ENCODE results near the gene FBXO2. TPM values are rescaled to one million over a fixed set of nuclear protein-coding genes. Genes with fewer than 3 reads are reported as not detected.
A peak's percentile ranks its signal among the peaks of the same experiment; 100 is the strongest.

Gene FBXO2
- total and polyA plus RNA-seq, 9 of the 15 experiments (the other 6 are each of a cell fraction or from before 2014, with no cell fraction given) = 0.04 to 1.9 (median 0.27) TPM

DNA sequence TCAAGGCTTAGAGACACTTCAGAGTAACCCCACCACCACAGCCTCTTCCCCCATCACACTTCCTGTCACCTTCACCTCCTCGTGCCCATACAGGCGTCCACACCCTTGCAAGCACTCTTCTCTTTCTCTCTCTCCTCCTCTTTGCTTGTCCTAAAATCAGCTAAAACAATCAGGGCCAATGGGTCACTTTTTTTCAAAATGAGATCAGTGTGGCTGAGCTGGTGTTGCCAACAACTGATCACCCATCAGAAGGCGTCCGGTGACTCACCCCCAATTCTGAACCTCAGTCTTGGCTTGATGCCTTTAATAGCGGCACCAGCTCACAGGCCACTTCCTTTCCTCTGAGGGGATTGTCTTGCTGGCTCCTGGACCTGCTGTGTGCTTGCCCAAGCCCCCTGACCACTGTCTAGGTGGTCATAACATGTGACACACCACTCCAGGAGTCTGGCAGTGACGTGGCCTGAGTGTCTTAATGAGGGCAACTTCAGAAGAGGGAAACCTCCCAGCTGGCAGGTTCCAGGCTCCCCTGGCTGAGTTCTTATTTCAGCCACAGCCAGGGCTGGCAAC is 38.9 kb upstream of the FBXO2 start (continued):
- TF ChIP-seq, protein P1, sequence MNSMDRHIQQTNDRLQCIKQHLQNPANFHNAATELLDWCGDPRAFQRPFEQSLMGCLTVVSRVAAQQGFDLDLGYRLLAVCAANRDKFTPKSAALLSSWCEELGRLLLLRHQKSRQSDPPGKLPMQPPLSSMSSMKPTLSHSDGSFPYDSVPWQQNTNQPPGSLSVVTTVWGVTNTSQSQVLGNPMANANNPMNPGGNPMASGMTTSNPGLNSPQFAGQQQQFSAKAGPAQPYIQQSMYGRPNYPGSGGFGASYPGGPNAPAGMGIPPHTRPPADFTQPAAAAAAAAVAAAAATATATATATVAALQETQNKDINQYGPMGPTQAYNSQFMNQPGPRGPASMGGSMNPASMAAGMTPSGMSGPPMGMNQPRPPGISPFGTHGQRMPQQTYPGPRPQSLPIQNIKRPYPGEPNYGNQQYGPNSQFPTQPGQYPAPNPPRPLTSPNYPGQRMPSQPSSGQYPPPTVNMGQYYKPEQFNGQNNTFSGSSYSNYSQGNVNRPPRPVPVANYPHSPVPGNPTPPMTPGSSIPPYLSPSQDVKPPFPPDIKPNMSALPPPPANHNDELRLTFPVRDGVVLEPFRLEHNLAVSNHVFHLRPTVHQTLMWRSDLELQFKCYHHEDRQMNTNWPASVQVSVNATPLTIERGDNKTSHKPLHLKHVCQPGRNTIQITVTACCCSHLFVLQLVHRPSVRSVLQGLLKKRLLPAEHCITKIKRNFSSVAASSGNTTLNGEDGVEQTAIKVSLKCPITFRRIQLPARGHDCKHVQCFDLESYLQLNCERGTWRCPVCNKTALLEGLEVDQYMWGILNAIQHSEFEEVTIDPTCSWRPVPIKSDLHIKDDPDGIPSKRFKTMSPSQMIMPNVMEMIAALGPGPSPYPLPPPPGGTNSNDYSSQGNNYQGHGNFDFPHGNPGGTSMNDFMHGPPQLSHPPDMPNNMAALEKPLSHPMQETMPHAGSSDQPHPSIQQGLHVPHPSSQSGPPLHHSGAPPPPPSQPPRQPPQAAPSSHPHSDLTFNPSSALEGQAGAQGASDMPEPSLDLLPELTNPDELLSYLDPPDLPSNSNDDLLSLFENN (IDR thresholded peaks at IDR 0.05; ENCODE audit: low read depth in 2 of 2, low read length in 2 of 2) = 0 out of 4 replicates have a peak, but pooled peaks of 1 of the 2 experiments have one; percentile 34
- TF ChIP-seq, protein P2, sequence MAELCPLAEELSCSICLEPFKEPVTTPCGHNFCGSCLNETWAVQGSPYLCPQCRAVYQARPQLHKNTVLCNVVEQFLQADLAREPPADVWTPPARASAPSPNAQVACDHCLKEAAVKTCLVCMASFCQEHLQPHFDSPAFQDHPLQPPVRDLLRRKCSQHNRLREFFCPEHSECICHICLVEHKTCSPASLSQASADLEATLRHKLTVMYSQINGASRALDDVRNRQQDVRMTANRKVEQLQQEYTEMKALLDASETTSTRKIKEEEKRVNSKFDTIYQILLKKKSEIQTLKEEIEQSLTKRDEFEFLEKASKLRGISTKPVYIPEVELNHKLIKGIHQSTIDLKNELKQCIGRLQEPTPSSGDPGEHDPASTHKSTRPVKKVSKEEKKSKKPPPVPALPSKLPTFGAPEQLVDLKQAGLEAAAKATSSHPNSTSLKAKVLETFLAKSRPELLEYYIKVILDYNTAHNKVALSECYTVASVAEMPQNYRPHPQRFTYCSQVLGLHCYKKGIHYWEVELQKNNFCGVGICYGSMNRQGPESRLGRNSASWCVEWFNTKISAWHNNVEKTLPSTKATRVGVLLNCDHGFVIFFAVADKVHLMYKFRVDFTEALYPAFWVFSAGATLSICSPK (IDR thresholded peaks at IDR 0.05; ENCODE audit: borderline replicate concordance) = no peak
- TF ChIP-seq, protein P3, sequence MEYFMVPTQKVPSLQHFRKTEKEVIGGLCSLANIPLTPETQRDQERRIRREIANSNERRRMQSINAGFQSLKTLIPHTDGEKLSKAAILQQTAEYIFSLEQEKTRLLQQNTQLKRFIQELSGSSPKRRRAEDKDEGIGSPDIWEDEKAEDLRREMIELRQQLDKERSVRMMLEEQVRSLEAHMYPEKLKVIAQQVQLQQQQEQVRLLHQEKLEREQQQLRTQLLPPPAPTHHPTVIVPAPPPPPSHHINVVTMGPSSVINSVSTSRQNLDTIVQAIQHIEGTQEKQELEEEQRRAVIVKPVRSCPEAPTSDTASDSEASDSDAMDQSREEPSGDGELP (CRISPR knock-in tag; IDR thresholded peaks at IDR 0.05; ENCODE audit: borderline replicate concordance) = peak; percentile 37; the same call in 1 of the 2 replicates
- TF ChIP-seq ELF4 (CRISPR knock-in tag; IDR thresholded peaks at IDR 0.05) (no peak), ZZZ3 (IDR thresholded peaks at IDR 0.05) (no peak), ASH1L (IDR thresholded peaks at IDR 0.05; ENCODE audit: borderline replicate concordance, low read depth, partially characterized antibody) (no peak), ETV5 (CRISPR knock-in tag; IDR thresholded peaks at IDR 0.05; ENCODE audit: low read depth) (peak; percentile 47; the same call in 1 of the 2 replicates), FOS (IDR thresholded peaks at IDR 0.05; ENCODE audit: extremely low read depth, insufficient read length) (peak; percentile 22), SMARCC2 (IDR thresholded peaks at IDR 0.05; ENCODE audit: low read depth) (peak; percentile 37; the same call in 1 of the 2 replicates)
- TF ChIP-seq, protein P4, sequence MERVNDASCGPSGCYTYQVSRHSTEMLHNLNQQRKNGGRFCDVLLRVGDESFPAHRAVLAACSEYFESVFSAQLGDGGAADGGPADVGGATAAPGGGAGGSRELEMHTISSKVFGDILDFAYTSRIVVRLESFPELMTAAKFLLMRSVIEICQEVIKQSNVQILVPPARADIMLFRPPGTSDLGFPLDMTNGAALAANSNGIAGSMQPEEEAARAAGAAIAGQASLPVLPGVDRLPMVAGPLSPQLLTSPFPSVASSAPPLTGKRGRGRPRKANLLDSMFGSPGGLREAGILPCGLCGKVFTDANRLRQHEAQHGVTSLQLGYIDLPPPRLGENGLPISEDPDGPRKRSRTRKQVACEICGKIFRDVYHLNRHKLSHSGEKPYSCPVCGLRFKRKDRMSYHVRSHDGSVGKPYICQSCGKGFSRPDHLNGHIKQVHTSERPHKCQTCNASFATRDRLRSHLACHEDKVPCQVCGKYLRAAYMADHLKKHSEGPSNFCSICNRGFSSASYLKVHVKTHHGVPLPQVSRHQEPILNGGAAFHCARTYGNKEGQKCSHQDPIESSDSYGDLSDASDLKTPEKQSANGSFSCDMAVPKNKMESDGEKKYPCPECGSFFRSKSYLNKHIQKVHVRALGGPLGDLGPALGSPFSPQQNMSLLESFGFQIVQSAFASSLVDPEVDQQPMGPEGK (CRISPR knock-in tag; IDR thresholded peaks at IDR 0.05; ENCODE audit: borderline replicate concordance) = no peak
- TF ChIP-seq, protein P5, sequence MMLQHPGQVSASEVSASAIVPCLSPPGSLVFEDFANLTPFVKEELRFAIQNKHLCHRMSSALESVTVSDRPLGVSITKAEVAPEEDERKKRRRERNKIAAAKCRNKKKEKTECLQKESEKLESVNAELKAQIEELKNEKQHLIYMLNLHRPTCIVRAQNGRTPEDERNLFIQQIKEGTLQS (IDR thresholded peaks at IDR 0.05) = peak; percentile 90
- TF ChIP-seq, protein P5 (CRISPR knock-in tag; conservative IDR thresholded peaks at IDR 0.05) = no peak
- TF ChIP-seq, protein P6, sequence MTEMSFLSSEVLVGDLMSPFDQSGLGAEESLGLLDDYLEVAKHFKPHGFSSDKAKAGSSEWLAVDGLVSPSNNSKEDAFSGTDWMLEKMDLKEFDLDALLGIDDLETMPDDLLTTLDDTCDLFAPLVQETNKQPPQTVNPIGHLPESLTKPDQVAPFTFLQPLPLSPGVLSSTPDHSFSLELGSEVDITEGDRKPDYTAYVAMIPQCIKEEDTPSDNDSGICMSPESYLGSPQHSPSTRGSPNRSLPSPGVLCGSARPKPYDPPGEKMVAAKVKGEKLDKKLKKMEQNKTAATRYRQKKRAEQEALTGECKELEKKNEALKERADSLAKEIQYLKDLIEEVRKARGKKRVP (CRISPR knock-in tag; IDR thresholded peaks at IDR 0.05) = no peak
- TF ChIP-seq, protein P7, sequence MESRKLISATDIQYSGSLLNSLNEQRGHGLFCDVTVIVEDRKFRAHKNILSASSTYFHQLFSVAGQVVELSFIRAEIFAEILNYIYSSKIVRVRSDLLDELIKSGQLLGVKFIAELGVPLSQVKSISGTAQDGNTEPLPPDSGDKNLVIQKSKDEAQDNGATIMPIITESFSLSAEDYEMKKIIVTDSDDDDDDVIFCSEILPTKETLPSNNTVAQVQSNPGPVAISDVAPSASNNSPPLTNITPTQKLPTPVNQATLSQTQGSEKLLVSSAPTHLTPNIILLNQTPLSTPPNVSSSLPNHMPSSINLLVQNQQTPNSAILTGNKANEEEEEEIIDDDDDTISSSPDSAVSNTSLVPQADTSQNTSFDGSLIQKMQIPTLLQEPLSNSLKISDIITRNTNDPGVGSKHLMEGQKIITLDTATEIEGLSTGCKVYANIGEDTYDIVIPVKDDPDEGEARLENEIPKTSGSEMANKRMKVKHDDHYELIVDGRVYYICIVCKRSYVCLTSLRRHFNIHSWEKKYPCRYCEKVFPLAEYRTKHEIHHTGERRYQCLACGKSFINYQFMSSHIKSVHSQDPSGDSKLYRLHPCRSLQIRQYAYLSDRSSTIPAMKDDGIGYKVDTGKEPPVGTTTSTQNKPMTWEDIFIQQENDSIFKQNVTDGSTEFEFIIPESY (CRISPR knock-in tag; IDR thresholded peaks at IDR 0.05) = no peak

Measured in K562 (cell line).